RWPE2 (cell line): ENCODE measurements around the gene HOXC4.

Experiments
- ATAC-seq: fragments of 200-7000 bp; cut with Tn5 transposase; 3 replicates; pipeline ENCODE4 v1.9.1; 2021; ENCODE audit warnings: low read depth
- DNase-seq: peaks from one replicate; pipeline ENCODE4 v3.0.0-alpha.2; 2020; ENCODE audit warnings: low spot score
- H3K27ac ChIP-seq: fragments of 450-650 bp; 2 replicates; pipeline ENCODE4 v1.5.1; 2017; ENCODE audit warnings: mild to moderate bottlenecking; ENCODE audit not compliant: poor library complexity, severe bottlenecking
- H3K27me3 ChIP-seq: fragments of 250-450 bp; sonication (Bioruptor Pico); 2 replicates; pipeline ENCODE4 v1.5.1; 2021; ENCODE audit warnings: mild to moderate bottlenecking, moderate library complexity; ENCODE audit not compliant: insufficient read depth, poor library complexity, severe bottlenecking
- H3K36me3 ChIP-seq: fragments of 250-450 bp; sonication (Bioruptor Pico); 2 replicates; pipeline ENCODE4 v1.5.1; 2020; ENCODE audit warnings: low read depth, mild to moderate bottlenecking, moderate library complexity
- H3K4me1 ChIP-seq: fragments of 250-450 bp; sonication (Bioruptor Pico); 2 replicates; pipeline ENCODE4 v1.5.1; 2021; ENCODE audit warnings: mild to moderate bottlenecking, moderate library complexity; ENCODE audit not compliant: insufficient read depth, poor library complexity, severe bottlenecking
- H3K4me3 ChIP-seq: fragments of 250-450 bp; sonication (Bioruptor Pico); 2 replicates; pipeline ENCODE4 v1.5.1; 2021; ENCODE audit warnings: mild to moderate bottlenecking, moderate library complexity; ENCODE audit not compliant: severe bottlenecking
- H3K9me3 ChIP-seq: fragments of 250-450 bp; sonication (Bioruptor Pico); 2 replicates; pipeline ENCODE4 v1.5.1; 2021; ENCODE audit warnings: mild to moderate bottlenecking, moderate library complexity; ENCODE audit not compliant: severe bottlenecking
- TF ChIP-seq, protein P1 (sequence below): fragments of 450-650 bp; IDR thresholded peaks from one replicate; pipeline ENCODE4 v1.5.1; 2017; ENCODE audit warnings: mild to moderate bottlenecking, moderate library complexity; ENCODE audit not compliant: poor library complexity, severe bottlenecking

HOXC4 gene

DNA sequence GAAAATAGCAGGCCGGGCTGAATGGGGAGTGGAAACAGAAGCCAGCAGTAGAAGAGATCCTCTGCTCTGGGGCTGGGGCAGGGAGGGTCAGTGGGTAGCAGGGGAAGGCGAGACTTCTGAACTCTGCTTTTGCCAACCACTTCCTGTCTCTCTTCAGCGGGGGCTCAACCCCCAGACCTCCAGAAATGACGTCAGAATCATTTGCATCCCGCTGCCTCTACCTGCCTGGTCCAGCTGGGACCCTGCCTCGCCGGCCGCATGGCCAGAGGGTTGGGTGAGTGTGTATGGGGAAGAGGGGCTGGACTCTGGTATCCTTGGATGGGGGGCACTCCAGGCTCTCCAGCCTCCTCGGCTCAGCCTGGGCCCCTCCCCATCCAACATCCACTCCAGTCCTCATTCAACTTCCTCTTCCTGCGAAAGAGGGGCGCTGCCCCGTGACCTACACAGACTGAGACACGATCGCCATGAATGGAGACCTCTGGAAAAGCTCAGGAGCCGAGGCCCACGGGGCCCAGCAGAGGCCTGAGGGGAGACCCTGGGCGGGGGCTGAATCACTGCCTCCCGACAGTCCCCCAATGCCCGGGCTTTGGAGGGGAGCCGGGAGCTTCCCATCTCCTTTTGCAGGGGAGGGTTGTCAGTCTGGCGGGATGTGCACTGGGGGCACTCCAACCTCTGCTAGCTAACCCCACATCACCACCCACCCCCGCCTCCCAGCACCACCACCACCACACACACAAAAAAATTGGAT is 458 bp upstream of the HOXC4 start:
- ATAC-seq (no peak), DNase-seq (no peak)
- Histone ChIP-seq H3K4me1 (no peaks in the 10 kb centered on the region), H3K9me3 (no peaks in the 10 kb centered on the region), H3K36me3 (no peaks in the 10 kb centered on the region), H3K27me3 (peaks cover 74% of the 10 kb centered on the region), H3K27ac (no peak overlapping the region), H3K4me3 (no peak overlapping the region)
- TF ChIP-seq, protein P1, sequence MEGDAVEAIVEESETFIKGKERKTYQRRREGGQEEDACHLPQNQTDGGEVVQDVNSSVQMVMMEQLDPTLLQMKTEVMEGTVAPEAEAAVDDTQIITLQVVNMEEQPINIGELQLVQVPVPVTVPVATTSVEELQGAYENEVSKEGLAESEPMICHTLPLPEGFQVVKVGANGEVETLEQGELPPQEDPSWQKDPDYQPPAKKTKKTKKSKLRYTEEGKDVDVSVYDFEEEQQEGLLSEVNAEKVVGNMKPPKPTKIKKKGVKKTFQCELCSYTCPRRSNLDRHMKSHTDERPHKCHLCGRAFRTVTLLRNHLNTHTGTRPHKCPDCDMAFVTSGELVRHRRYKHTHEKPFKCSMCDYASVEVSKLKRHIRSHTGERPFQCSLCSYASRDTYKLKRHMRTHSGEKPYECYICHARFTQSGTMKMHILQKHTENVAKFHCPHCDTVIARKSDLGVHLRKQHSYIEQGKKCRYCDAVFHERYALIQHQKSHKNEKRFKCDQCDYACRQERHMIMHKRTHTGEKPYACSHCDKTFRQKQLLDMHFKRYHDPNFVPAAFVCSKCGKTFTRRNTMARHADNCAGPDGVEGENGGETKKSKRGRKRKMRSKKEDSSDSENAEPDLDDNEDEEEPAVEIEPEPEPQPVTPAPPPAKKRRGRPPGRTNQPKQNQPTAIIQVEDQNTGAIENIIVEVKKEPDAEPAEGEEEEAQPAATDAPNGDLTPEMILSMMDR = no peak

DNA sequence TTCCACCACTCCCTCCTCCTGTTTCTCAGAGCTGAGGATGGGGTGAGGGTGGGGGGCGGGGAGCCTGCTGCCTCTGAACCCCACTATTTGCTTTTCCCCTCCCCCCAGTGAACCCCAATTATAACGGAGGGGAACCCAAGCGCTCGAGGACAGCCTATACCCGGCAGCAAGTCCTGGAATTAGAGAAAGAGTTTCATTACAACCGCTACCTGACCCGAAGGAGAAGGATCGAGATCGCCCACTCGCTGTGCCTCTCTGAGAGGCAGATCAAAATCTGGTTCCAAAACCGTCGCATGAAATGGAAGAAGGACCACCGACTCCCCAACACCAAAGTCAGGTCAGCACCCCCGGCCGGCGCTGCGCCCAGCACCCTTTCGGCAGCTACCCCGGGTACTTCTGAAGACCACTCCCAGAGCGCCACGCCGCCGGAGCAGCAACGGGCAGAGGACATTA is 1.1 kb downstream of the HOXC4 start:
- H3K36me3 ChIP-seq = no peaks in the 10 kb centered on the region
- no peak for ATAC-seq
- no peak for DNase-seq
- H3K4me1 ChIP-seq = no peaks in the 10 kb centered on the region
- TF ChIP-seq, protein P1 = no peak
- no peaks in the 10 kb centered on the region for H3K9me3 ChIP-seq
- no peak overlapping the region for H3K4me3 ChIP-seq
- H3K27me3 ChIP-seq = peaks cover 58% of the 10 kb centered on the region
- no peak overlapping the region for H3K27ac ChIP-seq

DNA sequence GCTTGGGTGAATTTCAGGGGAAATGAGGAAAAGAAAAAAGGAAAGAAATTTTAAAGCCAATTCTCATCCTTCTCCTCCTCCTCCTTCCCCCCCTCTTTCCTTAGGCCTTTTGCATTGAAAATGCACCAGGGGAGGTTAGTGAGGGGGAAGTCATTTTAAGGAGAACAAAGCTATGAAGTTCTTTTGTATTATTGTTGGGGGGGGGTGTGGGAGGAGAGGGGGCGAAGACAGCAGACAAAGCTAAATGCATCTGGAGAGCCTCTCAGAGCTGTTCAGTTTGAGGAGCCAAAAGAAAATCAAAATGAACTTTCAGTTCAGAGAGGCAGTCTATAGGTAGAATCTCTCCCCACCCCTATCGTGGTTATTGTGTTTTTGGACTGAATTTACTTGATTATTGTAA is 1.9 kb downstream of the HOXC4 start:
- H3K27ac ChIP-seq = no peak overlapping the region
- DNase-seq (no peak), ATAC-seq (no peak)
- no peak overlapping the region for H3K4me3 ChIP-seq
- H3K4me1 ChIP-seq = no peaks in the 10 kb centered on the region
- peaks cover 50% of the 10 kb centered on the region for H3K27me3 ChIP-seq
- H3K36me3 ChIP-seq = no peaks in the 10 kb centered on the region
- H3K9me3 ChIP-seq = no peaks in the 10 kb centered on the region
- TF ChIP-seq, protein P1 = no peak

DNA sequence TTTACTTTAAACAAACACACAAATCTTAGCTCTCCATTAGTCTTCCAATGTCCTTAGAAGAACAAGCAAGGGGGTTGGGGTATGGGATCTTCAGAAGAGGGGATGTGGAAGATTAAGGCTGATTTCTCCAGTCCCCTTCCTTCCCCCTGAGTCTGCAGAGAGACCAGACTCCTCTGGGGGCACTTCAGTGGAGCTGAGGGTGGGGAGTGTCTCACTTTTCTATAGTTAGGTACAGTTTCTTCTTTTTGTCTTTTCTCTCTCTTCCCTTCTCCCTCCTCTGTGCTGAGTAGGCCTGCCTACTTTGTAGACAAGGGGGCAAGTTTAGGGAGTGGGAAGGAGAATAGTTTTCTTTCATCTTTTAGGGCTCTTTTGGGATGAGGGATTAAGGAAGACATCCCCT is 2.5 kb downstream of the HOXC4 start:
- Histone ChIP-seq H3K4me3 (no peak overlapping the region), H3K27ac (no peak overlapping the region), H3K36me3 (no peaks in the 10 kb centered on the region), H3K9me3 (no peaks in the 10 kb centered on the region), H3K27me3 (peaks cover 45% of the 10 kb centered on the region), H3K4me1 (no peaks in the 10 kb centered on the region)
- DNase-seq (no peak), ATAC-seq (no peak)
- TF ChIP-seq, protein P1 = no peak

DNA sequence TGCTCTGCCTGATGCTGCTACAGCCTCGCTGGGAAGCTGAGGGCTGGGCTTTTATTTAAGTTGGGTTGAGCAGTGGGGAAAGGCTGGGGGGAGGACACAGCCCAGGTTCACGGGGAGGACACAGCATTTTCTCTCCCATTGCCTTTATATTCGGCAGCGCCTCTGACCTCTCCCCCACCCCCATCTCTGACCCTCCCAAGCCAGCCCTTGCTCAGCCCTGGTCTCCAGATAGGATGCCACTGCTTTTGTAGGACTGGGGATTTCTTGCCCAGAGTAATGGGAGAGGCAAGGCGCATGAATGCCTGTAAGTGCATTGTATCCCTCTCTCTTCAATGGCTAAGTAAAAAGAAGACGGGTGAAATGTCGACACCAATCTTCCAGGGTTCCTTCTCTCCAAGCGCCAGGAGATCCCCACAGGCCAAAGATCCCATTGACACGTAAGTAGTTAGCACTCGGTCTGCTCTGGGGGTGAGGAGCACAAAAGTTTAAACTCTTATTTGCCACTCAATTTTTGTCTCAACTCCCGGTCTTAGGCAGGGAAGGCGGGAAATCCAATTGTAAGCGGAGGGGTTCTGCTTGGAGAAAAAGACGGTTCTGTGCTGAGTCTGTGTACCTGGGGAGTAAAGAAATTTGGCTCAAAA is 4.6 kb downstream of the HOXC4 start:
- Histone ChIP-seq H3K9me3 (no peaks in the 10 kb centered on the region), H3K4me1 (no peaks in the 10 kb centered on the region), H3K36me3 (no peaks in the 10 kb centered on the region), H3K4me3 (no peak overlapping the region), H3K27ac (no peak overlapping the region), H3K27me3 (peaks cover 27% of the 10 kb centered on the region)
- DNase-seq (no peak), ATAC-seq (no peak)
- TF ChIP-seq, protein P1 = no peak
